Keratinocyte (primary cell): Measurements from ENCODE around the gene MRM2.

ENCODE experiments used
- EZH2 ChIP-seq: IDR thresholded peaks from one replicate; pipeline ENCODE4 v1.6.1; 2012; ENCODE audit warnings: inconsistent platforms, mild to moderate bottlenecking, low read length, moderate library complexity
- TF ChIP-seq, protein P1 (sequence below), 3 experiments: IDR thresholded peaks in 1 of 3; conservative IDR thresholded peaks in 1 of 3; optimal IDR thresholded peaks in 1 of 3; 2 replicates in 2 of 3; 3 replicates in 1 of 3; pipeline versions ENCODE3 to v1.5.1; 2011; ENCODE audit warnings: low read length in 3 of 3, mild to moderate bottlenecking in 3 of 3, moderate library complexity in 2 of 3, control low read depth in 1 of 3, inconsistent platforms in 1 of 3; ENCODE audit not compliant: insufficient read depth in 2 of 3; ENCODE audit errors: extremely low read depth in 1 of 3

- TF ChIP-seq, protein P1, sequence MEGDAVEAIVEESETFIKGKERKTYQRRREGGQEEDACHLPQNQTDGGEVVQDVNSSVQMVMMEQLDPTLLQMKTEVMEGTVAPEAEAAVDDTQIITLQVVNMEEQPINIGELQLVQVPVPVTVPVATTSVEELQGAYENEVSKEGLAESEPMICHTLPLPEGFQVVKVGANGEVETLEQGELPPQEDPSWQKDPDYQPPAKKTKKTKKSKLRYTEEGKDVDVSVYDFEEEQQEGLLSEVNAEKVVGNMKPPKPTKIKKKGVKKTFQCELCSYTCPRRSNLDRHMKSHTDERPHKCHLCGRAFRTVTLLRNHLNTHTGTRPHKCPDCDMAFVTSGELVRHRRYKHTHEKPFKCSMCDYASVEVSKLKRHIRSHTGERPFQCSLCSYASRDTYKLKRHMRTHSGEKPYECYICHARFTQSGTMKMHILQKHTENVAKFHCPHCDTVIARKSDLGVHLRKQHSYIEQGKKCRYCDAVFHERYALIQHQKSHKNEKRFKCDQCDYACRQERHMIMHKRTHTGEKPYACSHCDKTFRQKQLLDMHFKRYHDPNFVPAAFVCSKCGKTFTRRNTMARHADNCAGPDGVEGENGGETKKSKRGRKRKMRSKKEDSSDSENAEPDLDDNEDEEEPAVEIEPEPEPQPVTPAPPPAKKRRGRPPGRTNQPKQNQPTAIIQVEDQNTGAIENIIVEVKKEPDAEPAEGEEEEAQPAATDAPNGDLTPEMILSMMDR (optimal IDR thresholded peaks at IDR 0.05 in 1 of 3, IDR thresholded peaks at IDR 0.05 in 1 of 3, conservative IDR thresholded peaks at IDR 0.05 in 1 of 3; ENCODE audit: extremely low read depth in 1 of 3, insufficient read depth in 2 of 3, low read length in 3 of 3), result no peak
- no peak for TF ChIP-seq EZH2
Observed at GRCh38 chr7:2245883-2246675, 4.1 kb upstream of the MRM2 start.
